ENCODE results near the gene LTF. TPM values are rescaled to one million over a fixed set of nuclear protein-coding genes. Genes with fewer than 3 reads are reported as not detected.

Gene LTF
- total RNA-seq, 2 experiments from 2014 or later = not detected

Other genes starting within 250 kb of the LTF start
- gene CCR3, start 222.4 kb downstream of the LTF start, total RNA-seq = not detected
- gene CCR2, start 110.8 kb downstream of the LTF start, total RNA-seq = 10 to 100 TPM; 28.6 to 29.1 TPM
- gene CCR5, start 94.0 kb downstream of the LTF start, total RNA-seq = 10 to 100 TPM; 21.6 to 25.2 TPM
- 1 to 10 TPM; 5.3 to 5.8 TPM for gene CCRL2, start 57.6 kb downstream of the LTF start, total RNA-seq
- not detected for gene RTP3, start 33.1 kb upstream of the LTF start, total RNA-seq
- under 1 TPM; 0.27 to 0.29 TPM for gene LRRC2, start 101.4 kb upstream of the LTF start, total RNA-seq
- not detected for gene FAM240A, start 147.6 kb upstream of the LTF start, total RNA-seq
- gene ALS2CL, start 228.8 kb upstream of the LTF start, total RNA-seq = 10 to 100 TPM; 15.5 to 16.6 TPM
- 1 to 10 TPM; 1.2 to 1.6 TPM for gene TMIE, start 236.5 kb upstream of the LTF start, total RNA-seq

All from activated CD4-positive, alpha-beta T cell treated with anti-CD3 and anti-CD28 coated beads, Interleukin-2, amount 10 ng/mL, durations not matched to agents 7 days and 5 days (primary cell).